T-helper 9 cell (primary cell): Measurements from ENCODE around the gene TMEM132D.
"Not testable (repeated sequence)": the region's sequence is repeated elsewhere in the genome, so short reads cannot be mapped to it uniquely, and the experiment has no call there.

Experiments used
- DNase-seq: peaks from one replicate; pipeline ENCODE4 v3.0.0-alpha.2; 2020

TMEM132D gene

DNA sequence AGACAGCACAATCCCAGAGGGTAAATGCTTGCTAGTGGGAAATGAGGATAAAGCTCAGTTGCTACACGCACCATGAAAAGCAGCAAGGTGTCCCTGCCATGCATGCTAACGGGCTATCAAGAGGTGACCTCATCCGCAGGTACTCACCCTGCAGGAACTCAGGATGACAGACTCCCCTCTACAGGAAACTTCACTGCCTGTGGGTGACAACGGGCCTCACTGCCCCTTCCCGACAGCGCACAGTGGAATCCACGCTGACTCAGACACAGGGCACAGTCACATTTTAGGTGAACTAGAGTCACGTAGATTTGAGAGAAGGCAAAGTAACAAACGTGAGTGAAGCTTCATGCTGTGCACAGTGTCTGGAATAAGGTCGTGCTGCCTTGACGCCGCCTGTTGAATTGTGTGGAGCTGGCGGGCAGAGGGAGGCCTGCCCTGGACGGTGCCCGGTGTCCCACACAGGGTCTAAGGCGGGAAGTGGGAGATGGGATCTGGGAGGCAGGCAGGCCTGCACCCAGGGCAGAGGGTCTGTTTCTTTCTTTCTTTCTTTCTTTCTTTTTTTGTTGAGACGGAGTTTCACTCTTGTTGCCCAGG is 331.8 kb downstream of the TMEM132D start:
- no peak for DNase-seq

DNA sequence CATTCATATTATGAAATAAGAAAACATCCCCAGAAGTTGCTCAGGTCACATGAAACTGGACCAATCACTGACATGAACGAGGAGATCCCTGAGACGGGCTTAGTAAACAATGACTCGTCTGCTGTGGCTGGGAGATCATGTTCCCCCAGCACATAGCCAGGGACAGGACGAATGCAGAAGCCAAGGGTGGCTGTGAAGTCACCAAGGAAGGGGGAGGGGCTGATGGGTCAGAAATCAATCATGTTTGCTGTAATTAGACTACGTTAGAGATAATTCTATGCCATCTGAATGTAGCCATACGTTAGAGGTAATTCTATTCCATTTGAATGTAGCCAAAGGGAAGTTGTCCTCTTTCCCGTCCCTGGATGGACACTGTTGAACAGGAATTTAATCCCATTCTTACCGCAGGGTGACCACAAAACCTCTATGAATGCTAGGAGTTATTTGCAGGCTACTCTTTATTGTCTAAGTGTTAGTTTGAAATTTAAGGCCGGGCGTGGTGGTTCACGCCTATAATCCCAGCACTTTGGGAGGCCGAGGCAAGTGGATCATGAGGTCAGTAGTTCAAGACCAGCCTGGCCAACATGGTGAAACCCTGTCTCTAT is 332.9 kb downstream of the TMEM132D start:
- no peak for DNase-seq

DNA sequence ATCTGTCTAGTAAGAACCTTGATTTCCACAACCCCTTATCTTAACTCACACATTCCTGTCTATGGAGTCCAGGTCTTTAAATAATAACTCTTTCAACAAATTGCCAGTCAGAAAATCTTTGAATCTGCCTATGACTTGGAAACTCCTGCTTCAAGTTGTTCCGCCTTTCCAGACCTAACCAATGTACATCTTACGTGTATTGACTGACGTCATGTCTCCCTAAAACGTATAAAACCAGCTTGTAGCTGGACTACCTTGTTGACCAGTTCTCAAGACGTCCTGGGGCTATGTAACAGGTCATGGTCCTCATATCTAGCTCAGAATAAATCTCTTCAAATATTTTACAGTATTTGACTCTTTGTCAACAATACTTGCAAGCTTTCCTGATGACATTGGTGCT is 337.0 kb downstream of the TMEM132D start:
- DNase-seq, result no peak

DNA sequence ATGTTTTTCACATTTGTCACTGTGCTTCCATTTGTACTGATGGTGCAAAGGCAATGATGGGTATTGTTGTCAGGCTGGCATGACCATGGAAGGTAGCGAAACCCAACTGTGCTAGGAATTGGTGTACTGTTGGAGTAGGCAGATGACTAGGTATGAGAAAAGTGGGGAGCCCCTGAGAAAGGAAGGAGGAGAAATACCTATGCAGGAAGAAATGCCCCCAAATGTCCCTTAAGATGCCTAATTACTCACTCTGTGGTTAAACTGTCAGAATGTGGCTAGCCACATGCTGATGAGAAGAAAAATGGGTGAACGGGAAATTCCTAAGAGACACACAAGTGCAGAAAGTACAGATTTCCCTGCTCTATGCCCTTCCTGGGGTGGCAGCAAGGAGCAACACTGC is 339.1 kb downstream of the TMEM132D start:
- DNase-seq, result no peak

DNA sequence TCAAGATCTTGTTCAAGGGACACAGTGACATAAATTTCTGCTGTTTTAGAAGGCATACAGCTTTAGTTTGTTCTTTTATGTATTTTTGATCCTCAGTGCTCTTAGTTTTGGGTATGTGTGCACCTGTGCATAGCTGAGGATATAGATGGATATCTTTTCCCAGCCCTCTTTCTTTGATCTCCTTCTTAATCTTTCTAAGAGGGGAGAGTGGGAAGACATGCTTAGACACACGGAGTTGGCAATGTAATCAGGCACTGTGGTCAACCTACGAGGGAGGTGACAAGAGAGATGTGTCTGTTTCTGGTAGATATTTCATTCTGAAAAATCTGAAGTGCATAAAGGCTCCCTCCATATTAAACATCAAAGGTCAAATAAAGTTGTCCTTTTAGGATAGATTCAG is 340.6 kb downstream of the TMEM132D start:
- no peak for DNase-seq

DNA sequence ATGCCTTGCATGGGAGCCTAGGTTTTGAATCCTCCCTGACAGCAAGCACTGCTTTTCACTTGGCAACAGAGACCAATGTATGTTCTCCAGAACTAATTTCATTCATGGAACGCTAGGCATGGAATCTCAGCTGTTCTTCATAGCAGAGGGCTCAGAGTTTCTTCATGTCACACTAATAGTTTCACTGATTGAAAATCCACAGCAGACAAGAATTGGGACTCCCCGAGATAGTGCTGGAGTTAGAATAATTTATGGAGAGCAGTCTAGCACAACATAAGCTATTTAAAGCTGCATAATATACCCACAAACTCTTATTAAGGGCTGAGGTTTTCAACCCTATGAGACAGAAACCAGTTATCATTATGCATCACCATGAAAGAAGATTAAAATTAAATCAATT is 342.5 kb downstream of the TMEM132D start:
- DNase-seq, result no peak

DNA sequence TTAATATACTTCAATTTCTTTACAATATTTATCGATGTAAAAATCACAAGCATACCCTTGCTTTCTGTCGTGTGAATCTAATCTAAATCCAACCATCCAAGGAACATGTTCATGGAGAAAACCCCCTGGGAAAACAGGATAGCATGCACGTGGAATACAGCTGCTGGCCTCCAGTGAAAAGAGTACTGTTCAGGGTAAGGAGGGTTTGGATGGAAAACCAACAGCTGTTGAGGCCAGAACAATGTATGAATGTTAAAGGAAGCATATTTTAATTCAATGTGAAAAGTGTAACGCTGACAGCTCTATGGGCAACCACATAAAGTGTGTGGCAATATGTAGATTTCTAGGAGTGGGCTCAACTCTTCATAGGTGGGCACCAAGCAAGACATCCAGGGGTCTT is 344.0 kb downstream of the TMEM132D start:
- no peak for DNase-seq

DNA sequence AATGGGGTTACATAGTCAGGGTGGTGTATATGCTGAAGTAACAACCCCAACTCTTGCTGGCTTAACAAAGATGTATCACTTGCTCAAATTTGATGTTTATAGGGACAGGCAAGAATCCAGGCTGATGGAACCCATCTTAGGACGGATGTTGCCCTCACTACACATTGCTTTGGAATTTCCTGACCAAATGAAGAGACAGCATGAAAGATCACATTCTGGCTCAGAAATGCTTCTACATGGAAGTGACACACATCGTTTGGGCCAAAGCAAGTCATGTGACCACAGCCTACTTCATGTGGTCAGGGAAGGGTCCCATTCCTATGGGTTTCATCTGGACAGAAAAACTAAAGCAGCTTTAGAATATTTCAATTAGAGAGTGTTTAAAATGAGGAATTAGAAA is 345.8 kb downstream of the TMEM132D start:
- DNase-seq, result no peak

DNA sequence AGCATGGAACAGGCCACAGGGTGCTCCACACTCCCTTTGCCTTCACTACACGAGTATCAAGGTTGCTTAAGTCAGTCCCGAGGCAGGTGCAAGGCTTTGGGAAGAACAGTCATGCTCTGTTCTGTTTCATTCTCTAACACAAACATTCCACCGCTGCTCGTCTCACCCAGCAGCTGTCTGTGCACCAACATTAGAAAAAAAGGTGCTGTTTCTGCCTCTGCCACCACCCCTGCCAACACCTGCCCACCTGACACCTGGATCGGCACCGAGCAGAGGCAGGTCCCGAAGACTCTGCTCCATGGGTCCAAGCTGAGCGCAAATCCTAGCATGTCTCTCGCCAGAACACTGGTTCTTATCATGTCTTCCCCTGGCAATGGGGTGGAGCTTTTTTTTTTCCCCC is 347.7 kb downstream of the TMEM132D start:
- no peak for DNase-seq

DNA sequence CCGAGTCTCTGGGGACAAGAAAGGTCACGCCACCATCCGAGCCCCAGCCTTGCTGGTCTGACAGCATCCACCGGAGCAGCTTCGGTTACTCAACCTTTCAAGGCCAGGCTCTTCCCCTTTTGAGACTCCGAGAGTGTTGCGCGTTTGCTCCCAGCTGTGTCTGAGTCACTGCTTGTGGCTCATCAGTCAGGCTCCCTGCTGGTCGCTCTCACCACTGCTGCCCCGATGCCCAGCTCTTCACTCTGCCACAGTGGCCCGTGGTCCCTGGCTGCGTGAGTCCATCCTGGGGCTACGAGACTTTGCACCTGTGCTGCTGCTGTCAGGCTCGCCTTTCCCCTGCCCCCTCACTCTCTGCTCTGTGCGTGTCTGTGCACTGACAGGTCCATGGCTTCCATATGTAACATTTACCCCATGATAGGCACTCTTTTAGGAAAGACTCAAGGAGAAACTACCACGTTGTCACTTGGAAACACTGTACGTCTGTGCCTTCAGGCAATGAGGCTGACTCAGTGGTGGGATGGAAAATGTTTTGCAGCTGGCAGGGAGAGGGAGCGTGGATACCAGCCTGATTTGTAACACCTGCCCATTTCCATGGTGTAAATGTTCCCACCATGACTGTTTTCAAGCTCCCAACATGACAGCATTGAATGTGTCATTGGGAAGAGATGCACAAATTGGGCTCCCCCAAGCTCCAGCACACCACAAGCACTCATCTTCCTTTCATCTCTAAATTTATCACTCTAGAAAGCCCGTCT is 350.7 kb downstream of the TMEM132D start:
- no peak for DNase-seq

DNA sequence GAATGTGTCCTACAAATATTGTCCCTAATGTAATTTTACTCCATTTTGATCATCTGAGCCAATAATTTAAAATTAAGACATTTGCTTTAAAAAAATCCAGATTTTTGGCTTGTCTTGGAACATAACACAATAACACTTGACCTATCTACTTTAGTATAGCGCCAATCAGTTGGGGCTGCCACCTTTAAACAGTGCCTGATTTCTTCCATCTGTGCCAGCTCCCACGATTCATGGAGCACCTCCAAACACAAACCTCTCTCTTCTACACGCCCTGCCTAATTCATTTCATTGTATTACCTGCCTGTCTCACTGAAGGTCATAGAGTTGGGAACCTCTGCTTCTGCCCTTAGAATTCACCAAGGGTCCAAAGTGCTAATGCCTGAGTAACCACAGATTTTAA is 352.4 kb downstream of the TMEM132D start:
- DNase-seq, result no peak

DNA sequence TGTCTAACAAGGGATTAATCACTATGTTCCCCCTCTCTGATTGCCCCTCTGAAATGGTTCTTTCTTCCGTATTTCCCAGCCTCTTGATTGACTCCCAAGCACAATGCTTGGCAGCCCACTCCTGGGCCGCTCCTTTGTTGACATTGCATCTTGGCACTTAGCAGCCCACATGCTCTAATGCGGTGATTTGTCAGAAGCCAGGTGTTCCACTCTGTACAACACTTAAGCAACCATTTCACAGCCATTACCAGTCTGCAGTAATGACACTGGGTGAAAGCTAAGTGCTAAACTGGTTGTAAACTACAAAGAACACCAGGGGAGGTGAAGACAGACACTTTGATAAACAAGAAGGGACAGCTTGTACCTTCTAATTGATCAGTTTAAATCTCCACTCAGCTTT is 353.5 kb downstream of the TMEM132D start:
- DNase-seq, result no peak

DNA sequence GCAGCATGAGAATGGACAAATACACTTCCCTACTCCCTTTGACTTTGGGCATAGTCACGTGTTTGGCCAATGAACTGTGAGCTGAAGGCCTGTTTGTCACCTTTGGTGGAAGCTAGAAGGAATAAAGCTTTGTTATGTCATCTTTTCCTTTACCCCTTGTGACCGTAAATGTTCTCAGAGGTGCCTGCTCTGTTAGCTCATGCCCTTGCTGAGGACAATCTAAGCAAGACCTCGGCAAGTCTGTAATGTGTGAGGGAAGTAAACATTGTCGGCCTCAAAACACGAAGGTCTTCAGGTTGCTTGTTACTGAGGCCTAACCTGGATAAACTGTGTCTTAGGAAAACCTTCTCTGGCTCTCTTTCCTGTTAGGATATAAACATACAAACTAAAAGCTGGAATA is 354.2 kb downstream of the TMEM132D start:
- no peak for DNase-seq

DNA sequence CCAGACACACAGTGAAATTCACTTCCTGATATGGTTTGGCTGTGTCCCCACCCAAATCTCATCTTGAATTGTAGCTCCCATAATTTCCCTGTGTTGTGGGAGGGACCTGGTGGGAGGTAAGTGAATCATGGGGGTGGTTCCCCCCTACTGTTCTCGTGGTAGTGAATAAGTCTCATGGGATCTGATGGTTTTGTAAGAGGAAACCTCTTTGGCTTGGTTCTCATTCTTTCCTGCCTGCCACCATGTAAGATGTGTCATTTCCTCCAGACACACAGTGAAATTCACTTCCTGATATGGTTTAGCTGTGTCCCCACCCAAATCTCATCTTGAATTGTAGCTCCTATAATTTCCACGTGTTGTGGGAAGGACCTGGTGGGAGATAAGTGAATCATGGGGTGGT is 354.8 kb downstream of the TMEM132D start:
- DNase-seq, result not testable (repeated sequence)

DNA sequence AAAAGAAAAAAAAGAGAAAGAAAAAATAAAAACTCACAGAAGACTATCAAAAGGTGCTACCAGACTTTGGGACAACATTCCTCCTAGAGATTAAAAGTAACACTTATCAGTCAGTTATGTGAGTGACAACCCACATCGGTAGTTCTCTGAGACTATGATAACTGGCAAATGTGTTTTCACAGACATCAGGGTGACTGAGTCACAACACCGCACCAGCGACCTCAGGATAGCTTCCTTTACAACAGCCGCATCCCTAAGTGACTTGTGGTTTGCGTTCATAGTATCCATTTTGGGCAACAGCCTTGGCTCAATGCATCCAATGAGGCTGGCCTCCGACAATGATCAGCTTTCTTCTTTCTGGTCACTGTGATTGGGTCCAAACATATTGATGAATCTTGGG is 359.1 kb downstream of the TMEM132D start:
- DNase-seq, result no peak

DNA sequence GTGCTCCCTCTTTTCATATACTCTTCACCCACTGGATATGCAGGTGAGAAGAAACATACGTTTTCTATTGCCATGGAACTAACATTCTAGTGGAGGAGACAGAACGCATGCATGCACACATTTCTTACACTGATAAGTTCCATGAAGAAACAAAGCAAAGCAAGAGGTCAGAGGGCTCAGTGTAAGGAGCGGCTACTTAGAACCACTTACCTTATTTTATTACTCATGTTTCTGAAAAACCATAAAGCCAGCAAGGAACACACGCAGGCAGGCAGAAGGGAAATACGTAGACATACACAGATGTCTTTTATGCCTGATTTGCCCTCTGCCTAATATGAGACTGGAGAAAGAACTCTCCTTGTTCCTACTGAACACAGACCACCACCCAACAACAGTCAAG is 362.9 kb downstream of the TMEM132D start:
- no peak for DNase-seq

DNA sequence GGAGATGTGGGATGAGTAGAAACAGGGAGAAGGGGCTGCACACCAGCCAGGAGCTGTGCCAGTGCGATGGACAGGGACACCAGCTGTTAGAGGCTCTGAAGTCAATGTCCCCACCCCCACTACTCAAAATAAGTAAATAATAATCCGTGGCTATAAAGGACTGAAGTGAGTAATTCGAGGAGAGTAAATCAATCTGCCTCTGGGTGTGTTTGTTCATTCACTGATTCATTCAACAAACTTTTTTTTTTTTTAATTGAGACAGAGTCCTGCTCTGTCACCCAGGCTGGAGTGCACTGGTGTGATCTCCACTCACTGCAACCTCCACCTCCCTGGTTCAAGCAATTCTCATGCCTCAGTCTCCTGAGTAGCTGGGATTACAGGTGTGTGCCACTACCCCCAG is 363.6 kb downstream of the TMEM132D start:
- DNase-seq, result no peak

DNA sequence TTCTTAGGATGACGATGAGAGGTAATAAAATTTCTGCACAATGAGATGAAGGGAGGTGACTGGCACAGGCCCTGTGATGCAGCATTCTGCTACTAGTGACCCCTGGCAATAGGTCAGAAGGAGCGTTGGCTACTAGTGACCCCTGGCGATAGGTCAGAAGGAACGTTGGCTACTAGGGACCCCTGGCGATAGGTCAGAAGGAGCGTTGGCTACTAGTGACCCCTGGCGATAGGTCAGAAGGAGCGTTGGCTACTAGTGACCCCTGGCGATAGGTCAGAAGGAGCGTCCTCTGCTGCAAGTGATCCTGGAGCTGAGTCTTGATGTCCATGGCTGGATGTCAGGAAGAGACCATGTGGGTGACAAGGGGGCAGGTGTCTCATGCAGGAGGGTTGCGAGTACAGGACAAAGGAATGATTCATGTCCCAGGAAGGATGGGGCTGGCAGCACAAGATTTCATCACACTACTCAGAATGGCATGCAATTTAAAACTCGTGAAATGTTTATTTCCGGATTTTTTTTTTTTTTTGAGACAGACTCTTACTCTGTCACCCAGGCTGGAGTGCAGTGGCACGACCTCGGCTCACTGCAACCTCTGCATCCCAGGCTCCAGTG is 365.0 kb downstream of the TMEM132D start:
- DNase-seq, result not testable (repeated sequence)

DNA sequence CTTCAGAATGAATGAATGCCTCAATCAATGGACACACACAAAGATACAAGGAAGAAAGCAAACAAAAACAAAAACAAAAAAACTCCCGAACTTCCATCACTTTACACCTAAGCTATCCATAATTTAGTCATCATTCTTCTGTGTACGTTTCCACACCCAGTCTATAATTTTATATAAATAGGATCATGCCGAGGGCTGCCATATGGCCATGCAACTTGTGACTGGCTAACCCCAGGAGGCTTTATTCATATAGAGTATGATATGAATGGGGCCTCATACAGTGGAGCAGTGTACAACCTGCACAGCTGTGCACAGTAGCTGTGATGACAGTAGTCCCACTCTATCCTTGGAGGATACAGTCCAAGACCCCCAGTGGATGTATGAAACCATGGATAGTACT is 365.7 kb downstream of the TMEM132D start:
- DNase-seq, result no peak

DNA sequence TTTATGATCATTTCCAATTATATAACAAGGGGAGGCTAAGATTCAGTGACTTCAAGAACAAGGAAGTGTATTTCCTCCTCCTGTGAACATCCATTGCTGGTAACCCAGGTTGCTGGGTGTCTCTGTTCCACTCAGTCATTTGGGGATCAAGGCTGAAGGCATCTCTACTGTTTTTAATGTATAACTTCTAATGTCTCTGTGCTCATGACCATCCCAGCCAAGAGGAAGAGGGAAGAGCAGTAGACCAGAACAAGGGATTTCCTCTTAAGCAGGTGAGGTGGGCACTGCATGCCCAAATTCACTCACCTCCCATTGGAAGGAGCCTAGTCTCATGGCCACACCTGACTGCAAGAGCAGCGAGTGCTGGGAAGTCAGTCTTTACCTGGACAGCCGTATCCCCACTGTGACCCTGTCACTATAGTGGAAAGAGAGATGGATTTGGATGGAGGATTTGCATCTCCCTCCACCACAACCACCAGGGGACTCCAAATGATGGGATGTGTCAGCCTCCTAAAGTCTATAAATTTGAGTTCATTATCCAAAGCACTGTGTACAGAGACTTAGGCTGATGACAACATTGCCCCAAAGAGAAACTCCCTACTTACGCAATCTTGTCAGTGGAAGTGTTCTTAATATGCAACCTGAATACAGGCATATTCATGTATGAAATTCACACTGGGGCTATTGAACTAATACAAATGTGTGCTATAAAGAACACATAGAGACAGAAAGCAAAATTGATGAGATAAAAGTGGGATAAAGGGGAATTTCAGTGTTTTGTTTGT is 368.7 kb downstream of the TMEM132D start:
- DNase-seq, result no peak

DNA sequence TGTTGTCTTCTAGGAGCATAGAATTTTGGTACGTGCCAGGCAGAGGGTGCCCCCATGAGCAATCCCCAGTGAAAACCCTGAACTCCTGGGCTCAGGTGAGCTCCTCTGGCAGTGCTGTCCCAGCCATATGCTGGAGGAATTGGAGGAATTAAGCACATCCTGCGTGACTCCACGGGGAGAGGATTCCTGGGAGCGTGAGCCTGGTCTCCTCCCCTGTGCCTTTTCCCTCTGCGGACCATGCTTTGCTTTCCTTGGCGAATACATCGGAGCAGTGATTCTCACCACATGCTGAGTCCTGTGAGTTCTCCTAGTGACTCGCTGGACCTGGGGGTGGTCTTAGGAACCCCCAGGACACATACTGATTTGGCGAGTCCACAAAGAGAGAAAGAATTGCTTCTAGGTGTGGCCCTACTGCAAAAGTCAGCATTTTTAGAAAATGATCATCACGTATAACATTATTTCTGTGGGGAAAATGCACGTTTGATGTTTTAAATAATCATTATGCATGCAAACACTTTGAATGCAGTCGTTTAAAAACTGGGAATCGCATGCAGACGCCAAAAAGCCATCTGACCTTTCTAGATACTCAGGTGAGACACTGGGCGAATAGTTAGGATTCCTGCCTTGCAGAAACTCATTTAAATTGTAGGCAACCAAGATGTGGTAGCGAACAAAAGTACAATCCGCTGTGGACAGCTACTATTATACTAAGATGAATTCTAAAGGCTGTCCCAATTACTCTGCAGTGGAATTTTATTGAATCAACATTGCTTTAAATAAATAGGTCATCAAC is 370.9 kb downstream of the TMEM132D start:
- DNase-seq, result no peak

DNA sequence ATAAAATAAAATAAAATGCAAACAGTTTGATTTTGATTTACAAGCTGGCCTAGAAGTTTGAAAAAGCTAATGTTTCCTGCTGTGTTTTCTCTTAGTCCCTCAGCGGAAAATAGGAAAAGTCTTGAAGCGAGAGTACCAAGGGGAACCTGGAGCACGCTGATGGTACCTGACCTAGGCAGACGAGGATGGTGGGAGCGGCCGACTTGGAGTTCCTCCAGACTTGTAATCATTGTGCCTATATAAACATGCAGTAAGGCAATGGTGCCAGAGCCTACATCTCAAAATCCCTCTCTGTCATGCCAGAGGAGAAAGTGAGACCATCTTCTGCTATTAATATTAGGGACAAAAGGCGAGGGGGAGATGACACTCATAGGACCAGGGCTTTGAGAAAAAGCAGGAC is 371.7 kb downstream of the TMEM132D start:
- DNase-seq, result no peak
